CD4-positive, alpha-beta memory T cell (primary cell): ENCODE data around the gene SUMO4. TPM values are rescaled to one million over a fixed set of nuclear protein-coding genes. Genes with fewer than 3 reads are reported as not detected.
A peak's percentile ranks its signal among the peaks of the same experiment; 100 is the strongest.

ENCODE experiments used
- CTCF ChIA-PET: fragments of 350-600 bp; sonication (Branson Sonifier 250); formaldehyde crosslinking; loops from one replicate; lab custom pipeline; 2021; ENCODE audit warnings: inconsistent platforms; ENCODE audit not compliant: partially characterized antibody; lab: Charles Lee
- POLR2A ChIA-PET: fragments of 350-600 bp; sonication (Branson Sonifier 250); formaldehyde crosslinking; loops from one replicate; lab custom pipeline; 2021; ENCODE audit not compliant: partially characterized antibody; lab: Charles Lee
- DNase-seq, 5 donors: peaks; one replicate each; pipeline versions ENCODE4 v3.0.0 to v3.0.0-alpha.2; 2020 to 2022; ENCODE audit warnings: mixed read lengths in 1 of 5
- H3K27ac ChIP-seq: one replicate; pipeline ENCODE4 v1.7.0; 2013; ENCODE audit warnings: low read depth, low read length
- H3K27me3 ChIP-seq: 2 replicates; pipeline ENCODE4 v1.7.0; 2013; ENCODE audit warnings: mild to moderate bottlenecking, low read length, moderate library complexity; ENCODE audit not compliant: insufficient read depth
- H3K36me3 ChIP-seq: 2 replicates; pipeline ENCODE4 v1.7.0; 2013; ENCODE audit warnings: mild to moderate bottlenecking, low read length, moderate library complexity; ENCODE audit not compliant: insufficient read depth
- H3K4me1 ChIP-seq: 2 replicates; pipeline ENCODE4 v1.7.0; 2013; ENCODE audit warnings: mild to moderate bottlenecking, low read length, moderate library complexity; ENCODE audit not compliant: insufficient read depth
- H3K4me3 ChIP-seq, 2 donors: one replicate each; pipeline ENCODE4 v1.7.0; 2013; ENCODE audit warnings: low read length in 2 of 2, mild to moderate bottlenecking in 1 of 2
- H3K9me3 ChIP-seq, 2 donors: one replicate each; pipeline ENCODE4 v1.7.0; 2013; ENCODE audit warnings: low read length in 2 of 2, control low read depth in 1 of 2; ENCODE audit not compliant: control insufficient read depth in 1 of 2
- H3K27ac Mint-ChIP-seq, 7 donors: one replicate each; pipeline ENCODE4 v1.8.0; 2020 to 2021; ENCODE audit warnings: mixed read lengths in 7 of 7, mild to moderate bottlenecking in 6 of 7, inconsistent platforms in 3 of 7, moderate library complexity in 3 of 7
- H3K27me3 Mint-ChIP-seq, 2 donors: one replicate each; pipeline ENCODE4 v1.8.0; 2020 to 2021; ENCODE audit warnings: mixed read lengths in 2 of 2
- H3K36me3 Mint-ChIP-seq, 2 donors: one replicate each; pipeline ENCODE4 v1.8.0; 2020 to 2021; ENCODE audit warnings: mixed read lengths in 2 of 2, inconsistent platforms in 1 of 2, mild to moderate bottlenecking in 1 of 2
- H3K4me1 Mint-ChIP-seq, 4 donors: one replicate each; pipeline ENCODE4 v1.8.0; 2020 to 2021; ENCODE audit warnings: mixed read lengths in 4 of 4, mild to moderate bottlenecking in 1 of 4
- H3K4me3 Mint-ChIP-seq, 8 donors: one replicate each; pipeline ENCODE4 v1.8.0; 2020 to 2021; ENCODE audit warnings: mixed read lengths in 8 of 8, mild to moderate bottlenecking in 7 of 8, moderate library complexity in 6 of 8, inconsistent platforms in 3 of 8
- H3K9me3 Mint-ChIP-seq, 8 donors: one replicate each; pipeline ENCODE4 v1.8.0; 2020 to 2021; ENCODE audit warnings: mixed read lengths in 8 of 8, mild to moderate bottlenecking in 5 of 8, inconsistent platforms in 3 of 8, moderate library complexity in 1 of 8
- intact Hi-C: fragments of 100-400 bp; cut with micrococcal nuclease; formaldehyde crosslinking; loops from one replicate; pipeline ENCODE4 v1.15.1; 2023
- polyA plus RNA-seq, 2 donors: library from polyadenylated mRNA; unstranded; fragments of 300-500 nt; fragmentation: Illumina TruSeq; gene quantifications; one replicate each; pipeline ENCODE4 v1.2.3, GENCODE V29; 2021
- total RNA-seq, 2 experiments: library from RNA; stranded (reverse); gene quantifications; one replicate each; pipeline ENCODE4 v1.2.3, GENCODE V29; 2021

The SUMO4 gene
- total and polyA plus RNA-seq, 4 experiments from 2014 or later: 2.2 to 10.0 (median 6.8) TPM; not detected in 1

- peak overlapping the region in 2 of 8 donors; percentile 12 to 35 for H3K4me3 Mint-ChIP-seq
- POLR2A ChIA-PET: interaction anchor here (0.8 to 1.1 kb wide), 3 partner anchors 18 to 45 kb away, joined by 3 to 6 read pairs (median 3); partner anchors contain the start of gene TAB2
- H3K4me1 Mint-ChIP-seq: peaks cover 58 to 60% (median 59%) of the 10 kb centered on the region in 4 donors
- Histone ChIP-seq H3K27me3 (no peaks in the 10 kb centered on the region), H3K27ac (no peak overlapping the region), H3K4me3 (no peak overlapping the region), H3K9me3 (no peaks in the 10 kb centered on the region), H3K36me3 (no peaks in the 10 kb centered on the region), H3K4me1 (peaks cover 98% of the 10 kb centered on the region)
- H3K36me3 Mint-ChIP-seq: peaks cover 25 to 26% of the 10 kb centered on the region in 2 donors
- H3K27me3 Mint-ChIP-seq: no peaks in the 10 kb centered on the region
- intact Hi-C loops: no loop called here
- peak overlapping the region in 6 of 7 donors; percentile 55 to 91 (median 80) for H3K27ac Mint-ChIP-seq
- H3K9me3 Mint-ChIP-seq: peaks cover 0 to 7% (median 2%) of the 10 kb centered on the region in 8 donors
- CTCF ChIA-PET: interaction anchor here (0.8 to 0.9 kb wide), 2 partner anchors 69 to 289 kb away, joined by 3 read pairs; no protein-coding TSS in a partner anchor
- no peak for DNase-seq
Observed at GRCh38 chr6:149362289-149362688, 37.8 kb upstream of the SUMO4 start.

- peaks cover 0 to 7% (median 2%) of the 10 kb centered on the region in 8 donors for H3K9me3 Mint-ChIP-seq
- H3K27ac Mint-ChIP-seq: peak overlapping the region in 6 of 7 donors; percentile 1 to 67 (median 47)
- ChIA-PET CTCF (interaction anchor here (0.9 kb wide), 1 partner anchor 290 kb away, joined by 3 read pairs; no protein-coding TSS in a partner anchor), POLR2A (interaction anchor here (0.8 to 1.1 kb wide), 4 partner anchors 19 to 120 kb away, joined by 3 to 6 read pairs (median 4); partner anchors contain the start of gene TAB2)
- Histone ChIP-seq H3K4me3 (no peak overlapping the region), H3K36me3 (no peaks in the 10 kb centered on the region), H3K27me3 (no peaks in the 10 kb centered on the region), H3K9me3 (no peaks in the 10 kb centered on the region), H3K4me1 (peaks cover 99% of the 10 kb centered on the region), H3K27ac (no peak overlapping the region)
- intact Hi-C loops: no loop called here
- peak overlapping the region in 1 of 8 donors; percentile 22 for H3K4me3 Mint-ChIP-seq
- H3K4me1 Mint-ChIP-seq: peaks cover 50 to 55% (median 52%) of the 10 kb centered on the region in 4 donors
- no peak for DNase-seq
- peaks cover 25 to 26% of the 10 kb centered on the region in 2 donors for H3K36me3 Mint-ChIP-seq
- no peaks in the 10 kb centered on the region for H3K27me3 Mint-ChIP-seq
Observed at GRCh38 chr6:149363154-149363553, 36.9 kb upstream of the SUMO4 start.

GRCh38 chr6:149364557-149364956 lies 35.5 kb upstream of the SUMO4 start:
- H3K27me3 ChIP-seq: no peaks in the 10 kb centered on the region
- Mint-ChIP-seq H3K4me3 (peak overlapping the region in 4 of 8 donors; percentile 13 to 57 (median 19)), H3K4me1 (peaks cover 36 to 42% (median 39%) of the 10 kb centered on the region in 4 donors), H3K27me3 (no peaks in the 10 kb centered on the region), H3K9me3 (peaks cover 0 to 7% (median 2%) of the 10 kb centered on the region in 8 donors), H3K36me3 (peaks cover 20 to 25% of the 10 kb centered on the region in 2 donors), H3K27ac (peak overlapping the region in 6 of 7 donors; percentile 2 to 73 (median 23))
- no peaks in the 10 kb centered on the region for H3K36me3 ChIP-seq
- peaks cover 94% of the 10 kb centered on the region for H3K4me1 ChIP-seq
- H3K9me3 ChIP-seq: no peaks in the 10 kb centered on the region
- CTCF ChIA-PET: interaction anchor here (1.6 kb wide), 1 partner anchor 68 kb away, joined by 4 read pairs; no protein-coding TSS in a partner anchor
- intact Hi-C loops: loop anchor here (2.0 kb wide), 1 partner anchor 46 kb away; no protein-coding TSS in a partner anchor
- POLR2A ChIA-PET: no interaction called here
- H3K4me3 ChIP-seq: no peak overlapping the region
- H3K27ac ChIP-seq: no peak overlapping the region
- no peak for DNase-seq

GRCh38 chr6:149365197-149365596 lies 34.9 kb upstream of the SUMO4 start:
- POLR2A ChIA-PET: interaction anchor here (1.4 kb wide), 1 partner anchor 40 kb away, joined by 5 read pairs; no protein-coding TSS in a partner anchor
- peaks cover 20 to 25% of the 10 kb centered on the region in 2 donors for H3K36me3 Mint-ChIP-seq
- Histone ChIP-seq H3K4me1 (peaks cover 93% of the 10 kb centered on the region), H3K36me3 (peaks cover 5% of the 10 kb centered on the region), H3K9me3 (no peaks in the 10 kb centered on the region), H3K4me3 (no peak overlapping the region), H3K27ac (no peak overlapping the region), H3K27me3 (no peaks in the 10 kb centered on the region)
- peak overlapping the region in 6 of 7 donors; percentile 46 to 89 (median 74) for H3K27ac Mint-ChIP-seq
- peak in 2 of 5 donors; percentile 9 to 25 for DNase-seq
- peaks cover 35 to 43% (median 38%) of the 10 kb centered on the region in 4 donors for H3K4me1 Mint-ChIP-seq
- intact Hi-C loops: loop anchor here (2.0 kb wide), 1 partner anchor 46 kb away; no protein-coding TSS in a partner anchor
- H3K4me3 Mint-ChIP-seq: peak overlapping the region; percentile 14 to 74 (median 46)
- CTCF ChIA-PET: interaction anchor here (1.6 kb wide), 1 partner anchor 67 kb away, joined by 4 read pairs; no protein-coding TSS in a partner anchor
- H3K9me3 Mint-ChIP-seq: peaks cover 0 to 7% (median 2%) of the 10 kb centered on the region in 8 donors
- no peaks in the 10 kb centered on the region for H3K27me3 Mint-ChIP-seq

- H3K27ac ChIP-seq: peak overlapping the region; percentile 31
Observed at GRCh38 chr6:149366267-149366921, 33.7 kb upstream of the SUMO4 start.

GRCh38 chr6:149368065-149368464 lies 32.0 kb upstream of the SUMO4 start:
- Mint-ChIP-seq H3K4me3 (no peak overlapping the region), H3K9me3 (no peaks in the 10 kb centered on the region), H3K27ac (no peak overlapping the region), H3K4me1 (peaks cover 27 to 36% (median 32%) of the 10 kb centered on the region in 4 donors), H3K36me3 (peaks cover 22% of the 10 kb centered on the region in 2 donors), H3K27me3 (no peaks in the 10 kb centered on the region)
- intact Hi-C loops: no loop called here
- POLR2A ChIA-PET: interaction anchor here (1.2 kb wide), 1 partner anchor 30 kb away, joined by 4 read pairs; no protein-coding TSS in a partner anchor
- H3K9me3 ChIP-seq: no peaks in the 10 kb centered on the region
- H3K27ac ChIP-seq: no peak overlapping the region
- H3K36me3 ChIP-seq: peaks cover 11% of the 10 kb centered on the region
- H3K4me3 ChIP-seq: no peak overlapping the region
- CTCF ChIA-PET: interaction anchor here (1.2 kb wide), 1 partner anchor 18 kb away, joined by 4 read pairs; no protein-coding TSS in a partner anchor
- H3K27me3 ChIP-seq: no peaks in the 10 kb centered on the region
- H3K4me1 ChIP-seq: peaks cover 91% of the 10 kb centered on the region
- no peak for DNase-seq

More at GRCh38 chr6:149366267-149366921, 33.7 kb upstream of the SUMO4 start:
- Histone ChIP-seq H3K27me3 (no peaks in the 10 kb centered on the region), H3K4me3 (no peak overlapping the region), H3K4me1 (peaks cover 93% of the 10 kb centered on the region), H3K36me3 (peaks cover 11% of the 10 kb centered on the region), H3K9me3 (no peaks in the 10 kb centered on the region)
- no peaks in the 10 kb centered on the region for H3K27me3 Mint-ChIP-seq
- peaks cover 0 to 7% (median 2%) of the 10 kb centered on the region in 8 donors for H3K9me3 Mint-ChIP-seq
- intact Hi-C loops: loop anchor here (1.0 to 2.0 kb wide), 2 partner anchors 14 to 132 kb away; no protein-coding TSS in a partner anchor
- no peak overlapping the region for H3K4me3 Mint-ChIP-seq
- DNase-seq: peak in 4 of 5 donors; percentile 43 to 65 (median 50)
- no peak overlapping the region for H3K27ac Mint-ChIP-seq
- H3K36me3 Mint-ChIP-seq: peaks cover 22% of the 10 kb centered on the region in 2 donors
- CTCF ChIA-PET: interaction anchor here (0.9 kb wide), 1 partner anchor 16 kb away, joined by 3 read pairs; no protein-coding TSS in a partner anchor
- POLR2A ChIA-PET: interaction anchor here (0.5 to 1.4 kb wide), 9 partner anchors 17 to 335 kb away, joined by 3 to 8 read pairs (median 4); partner anchors contain the start of gene TAB2
- peaks cover 30 to 42% (median 37%) of the 10 kb centered on the region in 4 donors for H3K4me1 Mint-ChIP-seq
